ENCODE results near the gene ANP32A. TPM values are rescaled to one million over a fixed set of nuclear protein-coding genes. Genes with fewer than 3 reads are reported as not detected.
A peak's percentile ranks its signal among the peaks of the same experiment; 100 is the strongest.

The ANP32A gene
- total RNA-seq, 1 donor from 2014 or later = 333 TPM

DNA sequence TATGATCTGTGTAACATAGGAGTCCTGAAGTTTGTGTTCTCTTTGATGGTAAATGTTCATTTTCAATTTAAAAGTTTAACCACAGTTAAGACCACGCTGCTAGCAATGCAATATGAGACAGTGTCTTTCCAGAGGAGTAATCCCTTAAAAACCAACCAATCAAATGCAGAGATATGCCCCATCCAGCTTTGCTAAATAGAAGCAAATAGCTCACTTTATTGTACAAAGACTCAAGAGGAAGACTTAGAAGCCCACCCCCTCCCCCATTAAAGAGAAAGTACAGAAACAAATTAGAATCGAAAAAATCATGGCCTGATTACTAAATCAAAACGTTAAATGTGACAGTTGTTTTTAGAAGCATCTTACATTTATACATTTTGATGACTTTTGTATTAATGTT lies 2.1 kb upstream of the ANP32A start:
- Mint-ChIP-seq H3K9me3 (no peaks in the 10 kb centered on the region), H3K27ac (no peak overlapping the region), H3K27me3 (ENCODE audit: insufficient read depth, low read depth) (peaks cover 2% of the 10 kb centered on the region), H3K4me3 (peak overlapping the region; percentile 55), H3K36me3 (peaks cover 10% of the 10 kb centered on the region), H3K4me1 (peaks cover 16% of the 10 kb centered on the region)
- H4K20me1 ChIP-seq (ENCODE audit: low read depth) = peaks cover 34% of the 10 kb centered on the region
- peak overlapping the region; percentile 89 for H3K4me2 ChIP-seq
- H3K27me3 ChIP-seq = peaks cover 42% of the 10 kb centered on the region
- H3K9me3 ChIP-seq (ENCODE audit: low read depth) = no peaks in the 10 kb centered on the region
- DNase-seq (ENCODE audit: low spot score) = peak; percentile 37
- H3K4me3 ChIP-seq = peak overlapping the region; percentile 84
- H2AFZ ChIP-seq (replicated peaks) = no peak overlapping the region
- peaks cover 68% of the 10 kb centered on the region for H3K79me2 ChIP-seq (ENCODE audit: low read depth)
- H3K36me3 ChIP-seq = no peaks in the 10 kb centered on the region
- peaks cover 19% of the 10 kb centered on the region for H3F3A ChIP-seq (ENCODE audit: low read depth)
- TF ChIP-seq EZH2 (IDR thresholded peaks at IDR 0.05) (no peak), EZH2phosphoT487 (IDR thresholded peaks at IDR 0.05) (no peak)
- TF ChIP-seq, protein P1, sequence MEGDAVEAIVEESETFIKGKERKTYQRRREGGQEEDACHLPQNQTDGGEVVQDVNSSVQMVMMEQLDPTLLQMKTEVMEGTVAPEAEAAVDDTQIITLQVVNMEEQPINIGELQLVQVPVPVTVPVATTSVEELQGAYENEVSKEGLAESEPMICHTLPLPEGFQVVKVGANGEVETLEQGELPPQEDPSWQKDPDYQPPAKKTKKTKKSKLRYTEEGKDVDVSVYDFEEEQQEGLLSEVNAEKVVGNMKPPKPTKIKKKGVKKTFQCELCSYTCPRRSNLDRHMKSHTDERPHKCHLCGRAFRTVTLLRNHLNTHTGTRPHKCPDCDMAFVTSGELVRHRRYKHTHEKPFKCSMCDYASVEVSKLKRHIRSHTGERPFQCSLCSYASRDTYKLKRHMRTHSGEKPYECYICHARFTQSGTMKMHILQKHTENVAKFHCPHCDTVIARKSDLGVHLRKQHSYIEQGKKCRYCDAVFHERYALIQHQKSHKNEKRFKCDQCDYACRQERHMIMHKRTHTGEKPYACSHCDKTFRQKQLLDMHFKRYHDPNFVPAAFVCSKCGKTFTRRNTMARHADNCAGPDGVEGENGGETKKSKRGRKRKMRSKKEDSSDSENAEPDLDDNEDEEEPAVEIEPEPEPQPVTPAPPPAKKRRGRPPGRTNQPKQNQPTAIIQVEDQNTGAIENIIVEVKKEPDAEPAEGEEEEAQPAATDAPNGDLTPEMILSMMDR (IDR thresholded peaks at IDR 0.05) = no peak
- H3K27ac ChIP-seq = no peak overlapping the region
- H3K4me1 ChIP-seq = peaks cover 21% of the 10 kb centered on the region
- H3K9ac ChIP-seq = no peak overlapping the region

DNA sequence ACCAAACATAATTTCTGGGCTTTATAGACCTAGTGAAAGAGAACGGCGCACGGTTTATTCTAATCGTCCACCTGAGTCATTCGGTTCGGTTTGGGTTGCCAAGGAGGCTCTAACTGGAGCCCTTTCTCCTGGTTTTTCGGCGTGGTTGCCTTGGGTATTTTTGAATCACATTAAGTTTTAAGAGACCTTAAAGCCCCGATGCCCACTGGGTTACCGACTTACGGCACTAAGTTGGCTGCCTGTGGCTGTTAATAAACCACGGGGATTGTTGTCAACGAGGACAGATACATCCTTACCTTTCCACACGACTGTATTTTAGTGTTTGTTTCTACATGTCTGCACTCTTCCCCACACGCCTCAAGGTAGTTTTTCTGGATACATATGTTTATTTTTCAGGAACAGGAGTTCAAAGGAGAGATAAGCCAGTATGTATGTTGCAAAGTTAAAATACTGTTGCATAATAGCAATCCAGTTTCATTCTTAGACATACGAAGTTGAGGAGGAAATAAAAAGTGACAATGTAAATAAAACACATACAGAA lies 1.2 kb upstream of the ANP32A start:
- no peak overlapping the region for H3K27ac ChIP-seq
- H3K4me1 ChIP-seq = peaks cover 23% of the 10 kb centered on the region
- no peak overlapping the region for H2AFZ ChIP-seq (replicated peaks)
- H3K4me3 Mint-ChIP-seq = peak overlapping the region; percentile 97
- H3K27ac Mint-ChIP-seq = peak overlapping the region; percentile 30
- peaks cover 77% of the 10 kb centered on the region for H3K79me2 ChIP-seq (ENCODE audit: low read depth)
- no peaks in the 10 kb centered on the region for H3K9me3 ChIP-seq (ENCODE audit: low read depth)
- no peaks in the 10 kb centered on the region for H3K36me3 ChIP-seq
- peaks cover 40% of the 10 kb centered on the region for H4K20me1 ChIP-seq (ENCODE audit: low read depth)
- peak overlapping the region; percentile 89 for H3K4me2 ChIP-seq
- no peaks in the 10 kb centered on the region for H3K9me3 Mint-ChIP-seq
- no peak overlapping the region for H3K9ac ChIP-seq
- peaks cover 20% of the 10 kb centered on the region for H3K4me1 Mint-ChIP-seq
- peak; percentile 45 for DNase-seq (ENCODE audit: low spot score)
- TF ChIP-seq EZH2phosphoT487 (IDR thresholded peaks at IDR 0.05) (no peak), EZH2 (IDR thresholded peaks at IDR 0.05) (no peak)
- TF ChIP-seq, protein P1 (IDR thresholded peaks at IDR 0.05) = no peak
- peaks cover 4% of the 10 kb centered on the region for H3K27me3 Mint-ChIP-seq (ENCODE audit: insufficient read depth, low read depth)
- H3F3A ChIP-seq (ENCODE audit: low read depth) = peaks cover 19% of the 10 kb centered on the region
- peaks cover 6% of the 10 kb centered on the region for H3K36me3 Mint-ChIP-seq
- H3K27me3 ChIP-seq = peaks cover 42% of the 10 kb centered on the region
- peak overlapping the region; percentile 84 for H3K4me3 ChIP-seq

DNA sequence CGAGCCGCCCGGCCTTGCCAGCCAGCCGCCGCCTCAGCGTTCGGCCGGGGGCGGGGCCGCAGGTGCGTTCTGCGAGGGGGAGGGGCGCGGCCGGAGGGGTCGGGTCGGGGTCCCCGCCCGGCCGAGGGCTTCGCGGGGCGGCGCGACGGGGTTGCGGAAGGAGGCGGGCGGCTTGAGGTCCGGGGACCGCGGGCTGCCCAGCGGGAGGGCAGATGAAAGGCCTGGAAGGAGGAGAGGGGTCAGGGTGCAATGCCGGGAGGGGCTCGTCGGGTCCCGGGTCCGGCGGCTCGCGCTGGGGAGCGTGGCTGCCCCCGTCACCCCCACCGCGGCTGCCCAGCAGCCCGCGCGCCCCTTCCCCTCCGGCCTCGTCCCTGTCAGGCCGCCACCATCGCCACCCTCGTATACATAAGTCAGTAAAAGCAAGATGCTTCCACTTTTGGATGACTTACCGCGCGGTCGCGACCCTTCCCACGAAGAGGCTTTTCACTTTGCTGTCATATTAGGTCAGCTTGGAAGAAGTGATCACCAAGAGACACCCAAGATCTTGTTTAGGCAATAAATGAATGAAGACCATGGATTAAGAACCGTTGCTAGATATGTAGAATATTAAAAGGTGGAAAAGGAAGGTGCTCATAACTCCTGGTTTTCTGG lies 620 bp upstream of the ANP32A start:
- Mint-ChIP-seq H3K36me3 (peaks cover 3% of the 10 kb centered on the region), H3K27ac (peak overlapping the region; percentile 26), H3K4me3 (peak overlapping the region; percentile 97), H3K27me3 (ENCODE audit: insufficient read depth, low read depth) (peaks cover 4% of the 10 kb centered on the region), H3K4me1 (peaks cover 26% of the 10 kb centered on the region), H3K9me3 (no peaks in the 10 kb centered on the region)
- no peaks in the 10 kb centered on the region for H3K36me3 ChIP-seq
- H4K20me1 ChIP-seq (ENCODE audit: low read depth) = peaks cover 46% of the 10 kb centered on the region
- no peak for TF ChIP-seq EZH2 (IDR thresholded peaks at IDR 0.05)
- TF ChIP-seq EZH2phosphoT487 (IDR thresholded peaks at IDR 0.05) = no peak
- TF ChIP-seq, protein P1 (IDR thresholded peaks at IDR 0.05) = no peak
- no peak overlapping the region for H3K27ac ChIP-seq
- peaks cover 83% of the 10 kb centered on the region for H3K79me2 ChIP-seq (ENCODE audit: low read depth)
- no peak overlapping the region for H3K9ac ChIP-seq
- H3F3A ChIP-seq (ENCODE audit: low read depth) = peaks cover 19% of the 10 kb centered on the region
- H3K27me3 ChIP-seq = peaks cover 37% of the 10 kb centered on the region
- H3K9me3 ChIP-seq (ENCODE audit: low read depth) = no peaks in the 10 kb centered on the region
- H3K4me2 ChIP-seq = peak overlapping the region; percentile 89
- DNase-seq (ENCODE audit: low spot score) = no peak
- H2AFZ ChIP-seq (replicated peaks) = peak overlapping the region; percentile 35
- peaks cover 29% of the 10 kb centered on the region for H3K4me1 ChIP-seq
- peak overlapping the region; percentile 84 for H3K4me3 ChIP-seq

All from neural progenitor cell (in vitro differentiated cells).